Immature natural killer cell (primary cell): ENCODE results near the gene PEPD. TPM values are rescaled to one million over a fixed set of nuclear protein-coding genes. Genes with fewer than 3 reads are reported as not detected.
A peak's percentile ranks its signal among the peaks of the same experiment; 100 is the strongest.

Experiments used
- DNase-seq, 3 donors: peaks; one replicate each; pipeline ENCODE4 v3.0.0; 2022; ENCODE audit warnings: mixed read lengths in 1 of 3
- H3K27ac Mint-ChIP-seq, 6 donors: one replicate each; pipeline ENCODE4 v1.8.0; 2020; ENCODE audit warnings: mixed read lengths in 6 of 6, mild to moderate bottlenecking in 5 of 6, inconsistent platforms in 4 of 6, moderate library complexity in 3 of 6
- H3K27me3 Mint-ChIP-seq, 3 donors: one replicate each; pipeline ENCODE4 v1.8.0; 2020 to 2021; ENCODE audit warnings: low read depth in 3 of 3, mild to moderate bottlenecking in 3 of 3, mixed read lengths in 3 of 3, moderate library complexity in 3 of 3, inconsistent platforms in 1 of 3
- H3K36me3 Mint-ChIP-seq, 3 donors: one replicate each; pipeline ENCODE4 v1.8.0; 2020; ENCODE audit warnings: mixed read lengths in 3 of 3, inconsistent platforms in 2 of 3, mild to moderate bottlenecking in 2 of 3
- H3K4me1 Mint-ChIP-seq, 2 donors: one replicate each; pipeline ENCODE4 v1.8.0; 2020; ENCODE audit warnings: inconsistent platforms in 2 of 2, mild to moderate bottlenecking in 2 of 2, mixed read lengths in 2 of 2, moderate library complexity in 1 of 2
- H3K4me3 Mint-ChIP-seq, 5 donors: one replicate each; pipeline ENCODE4 v1.8.0; 2020; ENCODE audit warnings: mild to moderate bottlenecking in 5 of 5, mixed read lengths in 5 of 5, inconsistent platforms in 3 of 5, moderate library complexity in 3 of 5
- H3K9me3 Mint-ChIP-seq, 6 donors: one replicate each; pipeline ENCODE4 v1.8.0; 2020; ENCODE audit warnings: mild to moderate bottlenecking in 6 of 6, mixed read lengths in 6 of 6, inconsistent platforms in 4 of 6, moderate library complexity in 3 of 6
- polyA plus RNA-seq, 3 donors: library from polyadenylated mRNA; unstranded; fragments of 300-500 nt; fragmentation: Illumina TruSeq; gene quantifications; one replicate each; pipeline ENCODE4 v1.2.3, GENCODE V29; 2021

PEPD gene
- polyA plus RNA-seq, 3 donors from 2014 or later = 135 to 181 (median 142) TPM

DNA sequence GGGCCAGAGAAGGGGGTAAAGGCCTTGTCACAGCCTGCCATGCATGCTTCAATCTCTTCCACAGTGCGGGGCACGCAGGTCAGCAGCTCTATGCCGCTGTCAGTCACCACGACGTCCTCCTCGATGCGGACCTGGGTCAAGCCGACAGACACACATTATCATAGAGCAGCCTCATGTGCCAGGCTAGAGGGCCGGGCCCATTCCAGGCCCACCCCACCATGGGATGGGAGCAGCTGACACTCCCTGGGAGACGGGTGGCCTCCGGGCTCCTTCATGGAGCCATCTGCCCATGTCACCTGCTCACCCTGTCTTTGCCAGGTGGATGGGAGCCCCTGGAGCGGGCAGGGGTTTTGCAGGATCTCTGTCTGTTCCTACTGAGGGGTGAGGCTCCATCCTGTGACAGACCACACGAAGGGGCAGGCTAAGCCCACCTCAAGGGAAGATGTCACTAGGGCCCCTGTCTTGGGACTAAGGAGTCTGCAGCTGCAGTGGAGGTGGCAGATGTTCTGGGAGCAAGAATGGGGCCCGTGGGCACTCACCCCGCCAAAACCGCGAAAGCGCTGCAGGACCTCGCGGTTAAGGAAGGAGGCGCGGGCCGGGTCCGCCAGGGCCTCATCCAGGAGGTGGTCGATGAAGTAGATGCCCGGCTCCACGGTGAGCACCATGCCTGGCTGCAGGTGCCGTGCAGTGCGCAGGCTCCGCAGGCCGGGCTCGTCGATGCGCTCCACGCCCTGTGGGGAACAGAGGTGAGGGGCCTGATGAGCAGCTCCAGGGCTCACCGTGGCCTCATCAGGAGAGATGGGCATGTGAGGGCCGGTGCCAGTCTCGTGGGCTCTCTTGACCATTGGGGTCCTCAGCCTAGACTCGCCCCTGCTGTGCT is 134.0 kb downstream of the PEPD start:
- no peak overlapping the region for H3K27ac Mint-ChIP-seq
- peaks cover 0 to 6% (median 0%) of the 10 kb centered on the region in 3 donors for H3K36me3 Mint-ChIP-seq
- no peak for DNase-seq

DNA sequence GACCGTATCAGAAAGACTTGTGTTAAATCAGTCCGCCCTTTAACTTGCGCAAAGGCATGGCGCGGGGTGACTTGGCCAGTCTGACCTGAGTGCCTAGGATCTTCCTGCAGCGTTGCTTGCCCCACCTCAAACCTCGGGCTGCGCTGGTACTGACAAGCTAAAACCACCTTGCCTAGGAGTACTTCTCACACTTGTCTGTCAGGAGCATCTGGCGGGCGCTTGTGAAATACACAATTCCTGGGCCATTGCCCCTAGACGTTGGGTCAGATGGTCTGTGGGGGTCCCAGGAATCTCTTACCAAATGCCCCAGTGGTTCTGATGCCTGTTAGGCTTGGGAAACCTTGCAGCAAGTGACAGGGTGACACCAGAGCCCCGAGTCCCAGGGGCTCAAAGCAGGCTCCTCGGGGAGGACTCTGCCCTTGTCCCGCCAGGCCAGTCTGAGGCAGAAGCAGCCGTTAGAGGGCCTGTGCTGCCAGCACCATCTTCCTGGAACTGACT is 135.2 kb downstream of the PEPD start:
- H3K4me1 Mint-ChIP-seq = peaks cover 10 to 31% of the 10 kb centered on the region in 2 donors
- no peaks in the 10 kb centered on the region for H3K27me3 Mint-ChIP-seq
- H3K9me3 Mint-ChIP-seq = no peaks in the 10 kb centered on the region
- no peak overlapping the region for H3K4me3 Mint-ChIP-seq
- H3K36me3 Mint-ChIP-seq = peaks cover 0 to 6% (median 0%) of the 10 kb centered on the region in 3 donors
- H3K27ac Mint-ChIP-seq = no peak overlapping the region
- DNase-seq = no peak

More for the DNA sequence above, 134.0 kb downstream of the PEPD start:
- H3K27me3 Mint-ChIP-seq = no peaks in the 10 kb centered on the region
- H3K4me1 Mint-ChIP-seq = peaks cover 4 to 22% of the 10 kb centered on the region in 2 donors
- H3K9me3 Mint-ChIP-seq = no peaks in the 10 kb centered on the region
- H3K4me3 Mint-ChIP-seq = no peak overlapping the region

DNA sequence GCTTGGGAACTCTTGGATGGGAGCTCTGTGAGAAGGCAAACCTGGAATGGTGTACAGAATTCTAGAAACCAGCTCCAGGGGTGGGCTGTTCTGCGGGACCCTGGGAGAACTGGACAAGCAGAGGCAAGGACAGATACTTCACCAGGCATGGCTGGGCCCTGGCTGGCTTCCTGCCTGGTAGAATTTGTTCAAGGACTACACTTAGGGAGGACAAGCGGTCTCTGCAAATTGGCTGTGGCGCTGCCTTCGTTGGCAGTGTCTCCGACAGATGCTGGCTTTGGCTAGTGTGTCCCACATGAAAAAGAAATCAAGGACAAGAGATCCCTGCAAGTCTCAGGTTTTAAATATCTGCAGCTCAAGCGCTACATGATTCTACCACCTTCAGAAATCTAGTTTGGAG is 135.6 kb downstream of the PEPD start:
- no peak overlapping the region for H3K27ac Mint-ChIP-seq

DNA sequence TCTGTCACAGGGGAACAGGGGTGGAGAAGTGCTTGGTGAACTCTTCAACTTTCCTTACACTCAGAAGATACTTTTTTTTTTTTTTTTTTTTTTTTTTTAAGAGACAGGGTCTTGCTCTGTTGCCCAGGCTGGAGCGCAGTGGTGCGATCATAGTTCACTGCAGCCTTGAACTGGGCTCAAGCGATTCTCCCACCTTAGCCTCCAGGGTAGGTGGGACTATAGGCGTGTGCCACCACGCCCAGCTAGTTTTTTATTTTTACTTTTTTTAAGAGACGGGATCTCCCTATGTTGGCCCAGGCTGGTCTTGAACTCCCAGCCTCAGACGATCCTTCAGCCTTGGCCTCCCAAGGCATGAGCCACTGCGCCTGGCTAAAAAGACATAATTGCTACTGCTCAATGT is 136.6 kb downstream of the PEPD start:
- no peaks in the 10 kb centered on the region for H3K9me3 Mint-ChIP-seq
- H3K36me3 Mint-ChIP-seq = peaks cover 0 to 11% (median 0%) of the 10 kb centered on the region in 3 donors
- no peak overlapping the region for H3K4me3 Mint-ChIP-seq
- no peak for DNase-seq
- H3K27me3 Mint-ChIP-seq = no peaks in the 10 kb centered on the region
- H3K27ac Mint-ChIP-seq = peak overlapping the region in 1 of 6 donors; percentile 5
- H3K4me1 Mint-ChIP-seq = peaks cover 12 to 43% of the 10 kb centered on the region in 2 donors

More for the DNA sequence above, 135.6 kb downstream of the PEPD start:
- Mint-ChIP-seq H3K27me3 (no peaks in the 10 kb centered on the region), H3K9me3 (no peaks in the 10 kb centered on the region), H3K4me1 (peaks cover 11 to 35% of the 10 kb centered on the region in 2 donors), H3K36me3 (peaks cover 0 to 10% (median 0%) of the 10 kb centered on the region in 3 donors), H3K4me3 (no peak overlapping the region)
- DNase-seq = no peak

DNA sequence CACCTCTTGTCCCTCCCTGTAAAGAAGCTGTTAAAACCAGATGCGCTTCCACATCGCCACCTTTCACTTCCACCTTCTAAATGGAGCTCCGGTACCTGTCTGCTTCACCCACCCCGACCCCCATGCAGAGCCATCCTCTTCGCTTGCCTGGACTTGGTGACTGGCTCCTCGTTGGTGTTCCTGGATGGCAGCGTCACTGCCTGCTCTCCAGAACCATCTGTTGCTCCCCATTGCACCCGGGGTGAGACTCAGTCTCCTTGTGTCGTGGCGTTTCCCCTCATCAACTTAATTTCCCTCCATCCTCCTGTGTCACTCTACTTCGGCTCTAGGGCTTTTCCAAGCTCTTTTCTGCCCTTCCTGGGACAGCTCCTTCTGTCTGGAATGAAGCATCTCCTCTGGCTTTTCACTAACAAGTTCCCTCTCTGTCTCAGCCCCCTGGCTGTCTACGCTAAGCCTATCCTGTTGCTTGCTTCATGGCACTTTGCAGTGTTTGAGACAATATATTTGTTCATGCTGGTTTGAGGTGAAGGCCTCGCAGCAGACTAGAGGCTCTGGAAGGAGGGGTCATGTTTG is 137.8 kb downstream of the PEPD start:
- H3K4me3 Mint-ChIP-seq = no peak overlapping the region
- H3K27ac Mint-ChIP-seq = peak overlapping the region in 2 of 6 donors; percentile 1 to 20

DNA sequence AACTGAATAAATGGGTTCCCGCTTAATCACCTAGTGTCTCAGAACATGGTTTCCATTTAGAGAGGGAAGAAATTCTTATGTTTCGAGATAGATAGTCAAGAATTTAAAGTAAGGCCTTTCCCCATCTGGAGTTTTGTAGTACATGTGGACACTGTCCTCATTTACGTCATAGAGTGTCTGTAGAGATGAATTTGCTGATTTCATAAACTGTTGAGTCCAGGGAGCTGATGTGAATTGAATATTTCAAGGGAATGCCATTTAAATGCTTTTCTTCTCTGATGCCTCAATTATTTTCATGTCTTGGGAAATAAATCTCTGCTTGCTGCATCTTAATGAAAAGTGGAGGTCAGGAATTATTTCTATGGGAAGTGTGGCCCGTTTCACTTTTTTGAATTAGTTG is 138.6 kb downstream of the PEPD start:
- DNase-seq = no peak
- H3K36me3 Mint-ChIP-seq = peaks cover 0 to 11% (median 3%) of the 10 kb centered on the region in 3 donors
- no peaks in the 10 kb centered on the region for H3K9me3 Mint-ChIP-seq
- peaks cover 23 to 63% of the 10 kb centered on the region in 2 donors for H3K4me1 Mint-ChIP-seq
- peaks cover 0 to 2% (median 0%) of the 10 kb centered on the region in 3 donors for H3K27me3 Mint-ChIP-seq
- H3K27ac Mint-ChIP-seq = peak overlapping the region in 1 of 6 donors; percentile 53
- H3K4me3 Mint-ChIP-seq = no peak overlapping the region

More for the DNA sequence above, 137.8 kb downstream of the PEPD start:
- no peak for DNase-seq
- peaks cover 0 to 11% (median 3%) of the 10 kb centered on the region in 3 donors for H3K36me3 Mint-ChIP-seq
- peaks cover 0 to 2% (median 0%) of the 10 kb centered on the region in 3 donors for H3K27me3 Mint-ChIP-seq
- no peaks in the 10 kb centered on the region for H3K9me3 Mint-ChIP-seq
- H3K4me1 Mint-ChIP-seq = peaks cover 17 to 55% of the 10 kb centered on the region in 2 donors

DNA sequence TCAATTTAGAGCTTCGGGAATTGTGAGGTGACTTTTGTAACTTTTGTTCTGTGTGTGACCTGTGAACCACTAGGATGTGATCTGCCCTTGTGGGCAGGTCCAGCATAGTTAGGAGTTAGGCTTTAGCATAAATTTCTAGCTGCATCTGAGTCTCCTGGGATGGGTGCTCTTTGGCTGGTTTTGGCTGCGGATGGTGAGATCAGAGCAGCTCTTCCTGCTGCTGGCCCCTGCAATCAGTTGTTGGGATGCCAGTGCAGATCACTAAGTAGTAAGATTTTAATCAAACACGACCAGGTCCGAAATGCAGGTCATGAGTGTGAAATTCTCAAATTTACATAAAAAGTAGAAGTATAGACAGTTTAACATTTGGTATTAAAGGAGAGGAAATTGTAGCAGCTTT is 139.6 kb downstream of the PEPD start:
- DNase-seq = no peak
- peaks cover 27 to 71% of the 10 kb centered on the region in 2 donors for H3K4me1 Mint-ChIP-seq
- H3K9me3 Mint-ChIP-seq = no peaks in the 10 kb centered on the region
- peaks cover 0 to 2% (median 0%) of the 10 kb centered on the region in 3 donors for H3K27me3 Mint-ChIP-seq
- peak overlapping the region in 2 of 6 donors; percentile 57 to 78 for H3K27ac Mint-ChIP-seq
- H3K36me3 Mint-ChIP-seq = peaks cover 0 to 8% (median 3%) of the 10 kb centered on the region in 3 donors
- H3K4me3 Mint-ChIP-seq = no peak overlapping the region

DNA sequence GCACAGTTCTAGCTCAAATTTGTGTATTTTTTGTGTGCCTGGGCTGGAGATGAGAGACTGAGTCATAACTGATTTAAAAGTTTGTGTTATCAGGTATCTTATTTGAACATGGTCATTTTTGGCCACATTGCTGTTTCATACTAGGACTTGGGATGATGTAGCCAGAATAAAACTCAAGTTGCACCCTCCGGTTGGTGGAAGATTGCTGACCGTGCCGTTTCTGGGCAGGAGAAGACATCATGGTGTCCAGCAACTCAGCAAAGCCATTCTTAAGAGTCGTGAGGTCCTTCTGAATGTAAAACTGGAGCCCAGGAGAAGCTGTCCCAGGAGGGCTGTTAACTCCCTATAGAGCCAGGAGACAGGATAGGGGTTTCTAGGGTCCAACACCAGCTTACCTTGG is 140.5 kb downstream of the PEPD start:
- peaks cover 0 to 5% (median 3%) of the 10 kb centered on the region in 3 donors for H3K36me3 Mint-ChIP-seq
- no peak for DNase-seq
- H3K27me3 Mint-ChIP-seq = peaks cover 0 to 2% (median 0%) of the 10 kb centered on the region in 3 donors
- H3K4me1 Mint-ChIP-seq = peaks cover 36 to 80% of the 10 kb centered on the region in 2 donors
- no peaks in the 10 kb centered on the region for H3K9me3 Mint-ChIP-seq
- no peak overlapping the region for H3K4me3 Mint-ChIP-seq
- H3K27ac Mint-ChIP-seq = peak overlapping the region in 2 of 6 donors; percentile 8 to 44

DNA sequence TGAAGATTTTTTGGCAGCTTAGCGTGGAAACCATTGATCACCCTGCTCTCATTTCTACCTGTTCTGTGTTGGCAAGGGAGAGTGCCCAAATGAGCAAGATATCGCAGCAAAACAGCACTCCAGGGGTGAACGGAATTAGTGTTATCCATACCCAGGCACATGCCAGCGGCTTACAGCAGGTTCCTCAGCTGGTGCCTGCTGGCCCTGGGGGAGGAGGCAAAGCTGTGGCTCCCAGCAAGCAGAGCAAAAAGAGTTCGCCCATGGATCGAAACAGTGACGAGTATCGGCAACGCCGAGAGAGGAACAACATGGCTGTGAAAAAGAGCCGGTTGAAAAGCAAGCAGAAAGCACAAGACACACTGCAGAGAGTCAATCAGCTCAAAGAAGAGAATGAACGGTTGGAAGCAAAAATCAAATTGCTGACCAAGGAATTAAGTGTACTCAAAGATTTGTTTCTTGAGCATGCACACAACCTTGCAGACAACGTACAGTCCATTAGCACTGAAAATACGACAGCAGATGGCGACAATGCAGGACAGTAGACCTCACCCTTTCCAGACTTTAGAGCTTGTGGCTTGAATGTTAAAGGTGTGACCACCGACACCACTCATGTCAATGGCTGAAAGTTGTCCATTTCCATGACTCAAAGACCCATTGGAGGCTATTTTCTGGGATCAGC is 142.3 kb downstream of the PEPD start:
- Mint-ChIP-seq H3K9me3 (no peaks in the 10 kb centered on the region), H3K36me3 (peaks cover 0 to 5% (median 3%) of the 10 kb centered on the region in 3 donors), H3K4me1 (peaks cover 54 to 92% of the 10 kb centered on the region in 2 donors), H3K27me3 (peaks cover 0 to 2% (median under 1%) of the 10 kb centered on the region in 3 donors), H3K4me3 (no peak overlapping the region), H3K27ac (no peak overlapping the region)
- DNase-seq = no peak

DNA sequence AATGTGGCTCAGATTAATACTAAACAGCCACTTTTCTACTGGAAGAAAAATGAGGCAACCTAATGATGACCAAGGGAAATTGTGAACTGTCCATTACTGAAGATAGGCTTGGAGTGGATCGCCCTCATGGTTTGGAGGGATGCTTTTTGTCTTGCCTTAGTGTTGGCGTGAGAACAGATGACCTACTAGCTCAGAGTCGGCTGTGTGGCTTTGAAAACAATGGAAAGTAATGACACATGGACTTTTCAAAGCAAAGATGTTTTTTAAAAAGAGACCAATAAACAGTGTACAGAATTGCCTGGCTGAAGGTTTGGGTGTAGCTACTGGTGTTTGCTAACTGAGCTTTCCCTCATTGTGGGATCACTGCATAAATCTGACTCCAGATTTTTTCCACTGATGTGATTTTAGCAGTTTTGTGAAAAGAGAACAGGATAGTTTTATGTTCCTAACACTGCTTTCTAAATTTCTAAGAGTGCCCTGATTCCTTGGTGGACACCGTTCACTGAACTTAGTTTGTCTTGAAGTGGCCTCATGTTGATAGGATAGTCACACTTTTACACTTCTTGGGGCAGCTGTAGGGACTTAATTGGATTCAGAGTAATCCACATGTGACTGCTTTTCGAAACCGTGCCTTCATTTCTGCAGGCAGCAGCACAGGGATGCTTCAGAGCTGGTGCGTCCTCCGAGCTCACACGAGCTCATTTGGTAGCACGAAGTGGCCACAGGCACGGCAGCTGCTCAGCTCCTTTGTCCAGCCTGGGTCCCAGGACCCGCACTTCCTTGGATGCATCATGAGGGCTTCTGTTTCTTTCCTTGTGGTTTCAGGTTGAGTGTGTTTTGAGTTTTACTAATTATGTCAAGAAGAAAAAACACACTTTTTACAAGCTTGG is 143.8 kb downstream of the PEPD start:
- Mint-ChIP-seq H3K9me3 (no peaks in the 10 kb centered on the region), H3K27ac (no peak overlapping the region), H3K27me3 (peaks cover 0 to 8% (median 3%) of the 10 kb centered on the region in 3 donors), H3K36me3 (peaks cover 0 to 5% (median 3%) of the 10 kb centered on the region in 3 donors), H3K4me3 (no peak overlapping the region), H3K4me1 (peaks cover 56 to 84% of the 10 kb centered on the region in 2 donors)
- no peak for DNase-seq

DNA sequence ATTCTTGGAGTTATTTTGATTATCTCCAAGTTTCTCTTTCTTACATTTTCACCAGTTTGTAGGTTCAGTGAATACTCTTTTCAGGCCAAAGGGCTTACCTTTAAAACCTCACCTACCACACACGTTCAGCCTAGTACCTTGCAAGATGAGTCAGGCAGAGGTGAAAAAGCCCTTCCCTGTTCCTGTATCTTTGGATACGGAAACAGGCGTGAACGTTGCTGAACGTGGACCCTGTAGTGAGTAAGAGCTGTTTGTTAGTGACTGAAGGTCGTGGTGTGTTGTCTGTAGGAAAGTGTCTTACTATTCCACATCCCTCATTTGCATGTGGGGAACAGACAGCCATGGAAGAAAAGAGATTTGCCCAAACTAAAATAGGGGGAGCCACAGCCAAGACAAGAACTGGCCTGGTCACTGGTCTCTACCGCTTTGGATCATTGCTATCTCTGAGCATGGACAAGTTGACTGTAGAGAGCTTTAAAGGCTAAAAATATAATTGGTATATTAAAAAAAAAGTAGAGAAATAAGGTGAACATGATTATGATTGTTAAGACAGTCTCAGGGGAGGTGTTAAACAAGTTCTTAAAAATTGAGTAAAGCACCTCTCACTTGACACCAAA is 144.5 kb downstream of the PEPD start:
- H3K27me3 Mint-ChIP-seq = peaks cover 0 to 12% (median 3%) of the 10 kb centered on the region in 3 donors
- no peak for DNase-seq
- H3K4me3 Mint-ChIP-seq = no peak overlapping the region

DNA sequence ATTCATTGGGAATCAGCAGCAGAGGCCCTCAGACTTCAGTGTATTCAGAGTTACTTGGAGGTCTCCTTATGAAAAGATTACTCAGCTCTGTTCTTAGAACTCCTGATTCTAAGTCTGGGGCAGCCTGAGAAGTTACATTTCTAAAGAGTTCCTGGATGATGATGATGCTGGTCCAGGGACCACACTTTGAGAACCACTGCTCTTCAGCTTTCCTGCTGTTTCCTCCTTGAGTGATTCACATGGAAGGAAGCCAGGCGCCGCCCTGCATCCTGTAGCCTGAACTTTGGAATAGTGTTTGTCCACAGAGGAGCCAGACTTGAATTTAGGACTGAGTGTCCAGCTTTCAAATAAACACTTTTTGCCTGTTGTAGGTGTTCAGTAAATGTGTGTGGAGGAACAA is 145.2 kb downstream of the PEPD start:
- H3K27ac Mint-ChIP-seq = peak overlapping the region in 2 of 6 donors; percentile 11 to 47
- H3K9me3 Mint-ChIP-seq = no peaks in the 10 kb centered on the region
- H3K4me3 Mint-ChIP-seq = no peak overlapping the region
- H3K36me3 Mint-ChIP-seq = peaks cover 0 to 5% (median 3%) of the 10 kb centered on the region in 3 donors
- peaks cover 55 to 83% of the 10 kb centered on the region in 2 donors for H3K4me1 Mint-ChIP-seq
- peaks cover 0 to 13% (median 4%) of the 10 kb centered on the region in 3 donors for H3K27me3 Mint-ChIP-seq
- no peak for DNase-seq

More for the DNA sequence above, 144.5 kb downstream of the PEPD start:
- Mint-ChIP-seq H3K36me3 (peaks cover 0 to 5% (median 3%) of the 10 kb centered on the region in 3 donors), H3K4me1 (peaks cover 60 to 88% of the 10 kb centered on the region in 2 donors), H3K9me3 (no peaks in the 10 kb centered on the region), H3K27ac (peak overlapping the region in 1 of 6 donors; percentile 11)
